Stomach smooth muscle (tissue), 2 donors: ENCODE data around the gene SLF1.
A peak's percentile ranks its signal among the peaks of the same experiment; 100 is the strongest.
"Not testable (repeated sequence)": the region's sequence is repeated elsewhere in the genome, so short reads cannot be mapped to it uniquely, and the experiment has no call there.

Experiments used
- H3K27ac ChIP-seq: one replicate; pipeline ENCODE4 v1.7.0; 2013; ENCODE audit warnings: mild to moderate bottlenecking, low read length, inconsistent platforms
- H3K27me3 ChIP-seq, 2 donors: one replicate each; pipeline ENCODE4 v1.7.0; 2013; ENCODE audit warnings: low read length in 2 of 2; ENCODE audit not compliant: insufficient read depth in 2 of 2, control insufficient read depth in 1 of 2
- H3K36me3 ChIP-seq, 2 donors: one replicate each; pipeline ENCODE4 v1.7.0; 2013; ENCODE audit warnings: low read length in 2 of 2; ENCODE audit not compliant: control insufficient read depth in 2 of 2, insufficient read depth in 2 of 2
- H3K4me1 ChIP-seq: one replicate; pipeline ENCODE4 v1.7.0; 2013; ENCODE audit warnings: low read length; ENCODE audit not compliant: control insufficient read depth, insufficient read depth
- H3K4me3 ChIP-seq, 2 donors: one replicate each; pipeline ENCODE4 v1.7.0; 2013; ENCODE audit warnings: low read length in 2 of 2
- H3K9ac ChIP-seq, 2 donors: one replicate each; pipeline ENCODE4 v1.7.0; 2013; ENCODE audit warnings: low read length in 2 of 2, mild to moderate bottlenecking in 1 of 2
- H3K9me3 ChIP-seq, 2 donors: one replicate each; pipeline ENCODE4 v1.7.0; 2013; ENCODE audit warnings: low read length in 2 of 2; ENCODE audit not compliant: control insufficient read depth in 2 of 2
- donor health status: healthy.
- donor health status: Pancreatic carcinoma.

The SLF1 gene

DNA sequence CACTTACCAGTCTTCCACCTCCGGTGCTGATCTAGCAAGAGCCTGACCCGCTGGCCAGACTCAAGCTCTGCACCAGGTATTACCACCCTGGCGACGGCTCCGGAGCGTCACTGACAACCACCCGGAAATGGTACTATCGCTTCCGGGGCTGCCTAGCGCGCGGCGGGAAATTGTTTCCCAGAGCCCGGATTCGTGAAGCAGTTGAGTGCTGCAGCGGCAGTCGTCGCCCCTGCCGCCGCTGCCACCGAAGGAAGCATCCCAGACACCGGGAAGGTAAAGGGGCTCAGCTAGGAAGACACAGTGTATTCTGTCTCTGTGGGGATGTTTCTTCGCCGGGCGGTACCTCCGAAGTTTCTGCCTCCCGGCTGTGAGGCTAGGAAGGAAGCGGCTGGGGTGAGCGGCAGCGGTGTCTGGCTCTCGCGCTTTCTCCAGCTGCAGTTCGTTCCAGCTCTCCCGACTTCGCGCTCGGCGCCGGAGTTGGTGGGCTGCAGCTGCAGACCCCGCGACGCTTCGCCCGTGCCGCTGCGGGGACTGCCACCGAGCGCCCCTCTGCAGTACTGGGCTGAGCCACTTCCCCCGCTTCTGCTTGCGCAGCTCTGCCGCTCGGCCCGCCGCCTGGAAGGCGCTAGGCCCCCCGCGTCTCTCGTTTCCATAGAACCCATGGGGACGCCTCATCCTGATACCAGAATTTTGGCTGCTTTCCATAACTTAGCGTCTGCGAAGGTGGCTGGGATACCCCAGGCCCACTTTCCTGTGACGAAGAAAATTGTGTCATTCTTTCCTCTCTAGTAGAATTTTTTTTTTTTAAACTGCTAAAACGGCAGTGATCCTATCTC, at the start of gene SLF1, which contains the start of gene KIAA0825:
SLF1 (plus strand) TSS at position 177 of the 836 bp plus-strand sequence. CDS start 10,142 bp downstream, outside the sequence.
KIAA0825 (minus strand) TSS at position 112 of the 836 bp plus-strand sequence. CDS start 81,478 bp downstream, outside the sequence.
- peak within 1 kb of the TSS; percentile 42 for H3K27ac ChIP-seq
- no peaks in the 10 kb centered on the region for H3K36me3 ChIP-seq
- H3K4me1 ChIP-seq: no peaks in the 10 kb centered on the region
- H3K9ac ChIP-seq: peak within 1 kb of the TSS; percentile 69 to 71
- peak within 1 kb of the TSS; percentile 86 to 88 for H3K4me3 ChIP-seq
- no peaks in the 10 kb centered on the region for H3K9me3 ChIP-seq
- no peaks in the 10 kb centered on the region for H3K27me3 ChIP-seq

DNA sequence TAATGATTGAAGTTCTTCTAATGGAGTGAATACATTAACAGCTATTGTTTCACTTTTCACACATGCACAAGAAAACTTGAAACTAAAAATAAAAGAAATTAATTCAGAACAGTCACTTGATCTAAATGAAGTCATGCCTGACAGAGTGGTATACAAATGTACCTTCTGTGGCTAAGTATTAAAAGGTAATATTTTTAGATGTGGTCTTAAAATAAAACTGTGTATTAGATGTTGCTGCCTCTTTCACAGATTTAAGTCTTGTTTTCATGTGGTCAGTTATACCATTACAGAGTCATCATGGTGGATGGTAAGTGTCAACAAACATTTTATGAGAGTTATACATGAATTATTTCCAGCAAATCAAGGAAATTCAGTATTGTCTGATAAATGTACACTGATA, 47.1 kb upstream of the SLF1 start:
- no peak overlapping the region for H3K4me3 ChIP-seq
- H3K9ac ChIP-seq: no peak overlapping the region
- H3K27me3 ChIP-seq: no peaks in the 10 kb centered on the region
- no peak overlapping the region for H3K27ac ChIP-seq
- no peaks in the 10 kb centered on the region for H3K4me1 ChIP-seq
- H3K9me3 ChIP-seq: no peaks in the 10 kb centered on the region
- H3K36me3 ChIP-seq: no peaks in the 10 kb centered on the region

DNA sequence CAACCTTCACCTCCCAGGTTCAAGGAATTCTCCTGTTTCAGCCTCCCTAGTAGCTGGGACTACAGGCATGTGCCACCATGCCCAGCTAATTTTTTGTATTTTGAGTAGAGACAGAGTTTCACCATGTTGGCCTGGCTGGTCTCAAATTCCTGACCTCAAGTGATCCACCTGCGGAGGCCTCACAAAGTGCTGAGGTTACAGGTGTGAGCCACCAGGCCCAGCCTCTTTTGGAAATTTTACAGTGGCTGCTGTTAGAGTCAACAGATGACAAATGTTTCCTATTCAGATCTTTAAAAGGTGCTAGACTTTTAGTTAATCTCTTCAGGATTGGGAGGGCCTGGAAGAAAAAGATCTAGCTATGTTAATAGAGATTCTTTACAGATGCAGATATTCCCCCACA, 45.1 kb upstream of the SLF1 start:
- not testable (repeated sequence) for H3K27me3 ChIP-seq, H3K4me1 ChIP-seq, H3K36me3 ChIP-seq, H3K9me3 ChIP-seq, H3K9ac ChIP-seq, H3K4me3 ChIP-seq, H3K27ac ChIP-seq

DNA sequence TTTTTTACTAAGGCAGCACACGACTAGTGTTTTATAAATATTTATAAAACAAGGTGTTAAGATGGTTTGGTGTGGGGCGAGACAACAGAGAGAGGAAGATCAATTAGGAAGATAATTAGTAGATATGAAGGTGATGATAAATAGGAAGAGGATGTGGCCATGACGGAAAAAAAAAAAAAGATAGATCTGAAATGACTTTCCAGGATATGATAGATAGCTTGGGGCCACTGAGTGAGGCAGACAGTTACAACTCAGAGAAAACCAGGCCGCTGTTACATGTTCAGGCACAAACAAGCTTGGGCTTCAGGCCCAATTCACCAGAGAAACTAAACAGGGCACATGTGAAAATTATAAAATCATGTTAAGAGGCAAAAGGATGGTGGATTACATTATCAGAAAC, 43.3 kb upstream of the SLF1 start:
- no peaks in the 10 kb centered on the region for H3K36me3 ChIP-seq
- H3K4me3 ChIP-seq: no peak overlapping the region
- H3K9ac ChIP-seq: no peak overlapping the region
- H3K27ac ChIP-seq: no peak overlapping the region
- H3K9me3 ChIP-seq: no peaks in the 10 kb centered on the region
- H3K4me1 ChIP-seq: no peaks in the 10 kb centered on the region
- no peaks in the 10 kb centered on the region for H3K27me3 ChIP-seq

- no peak overlapping the region for H3K4me3 ChIP-seq
- H3K9ac ChIP-seq: no peak overlapping the region
- no peaks in the 10 kb centered on the region for H3K36me3 ChIP-seq
- H3K27me3 ChIP-seq: no peaks in the 10 kb centered on the region
- H3K27ac ChIP-seq: no peak overlapping the region
- no peaks in the 10 kb centered on the region for H3K9me3 ChIP-seq
- H3K4me1 ChIP-seq: no peaks in the 10 kb centered on the region
These were observed 40.8 kb upstream of the SLF1 start for GRCh38 chr5:94577466-94578245.

- Histone ChIP-seq H3K4me1 (no peaks in the 10 kb centered on the region), H3K27me3 (no peaks in the 10 kb centered on the region), H3K9me3 (no peaks in the 10 kb centered on the region), H3K36me3 (no peaks in the 10 kb centered on the region), H3K9ac (no peak overlapping the region), H3K27ac (no peak overlapping the region), H3K4me3 (no peak overlapping the region)
These were observed 23.1 kb upstream of the SLF1 start for GRCh38 chr5:94595281-94595840.

DNA sequence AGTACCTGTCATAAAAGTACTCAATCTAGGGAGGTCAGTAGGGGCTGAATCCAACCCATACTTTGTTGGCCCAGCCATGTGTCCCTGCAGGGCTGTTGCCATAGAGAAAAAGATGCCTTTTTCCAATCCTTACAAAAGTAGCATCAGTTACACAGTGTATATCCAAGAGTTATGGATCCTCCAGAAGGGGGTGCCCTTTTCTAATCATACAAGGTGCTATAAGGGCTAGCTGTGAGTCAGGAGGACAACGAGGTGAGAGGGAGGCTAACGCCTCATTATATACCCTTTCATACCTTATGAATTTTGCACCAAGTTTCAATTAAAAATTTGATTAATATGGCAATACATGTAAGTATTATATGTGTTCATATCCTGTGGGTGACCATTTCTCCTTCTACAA, 4.9 kb upstream of the SLF1 start:
- no peaks in the 10 kb centered on the region for H3K4me1 ChIP-seq
- H3K36me3 ChIP-seq: no peaks in the 10 kb centered on the region
- H3K4me3 ChIP-seq: no peak overlapping the region
- no peaks in the 10 kb centered on the region for H3K27me3 ChIP-seq
- H3K9me3 ChIP-seq: no peaks in the 10 kb centered on the region
- H3K9ac ChIP-seq: no peak overlapping the region
- H3K27ac ChIP-seq: no peak overlapping the region

DNA sequence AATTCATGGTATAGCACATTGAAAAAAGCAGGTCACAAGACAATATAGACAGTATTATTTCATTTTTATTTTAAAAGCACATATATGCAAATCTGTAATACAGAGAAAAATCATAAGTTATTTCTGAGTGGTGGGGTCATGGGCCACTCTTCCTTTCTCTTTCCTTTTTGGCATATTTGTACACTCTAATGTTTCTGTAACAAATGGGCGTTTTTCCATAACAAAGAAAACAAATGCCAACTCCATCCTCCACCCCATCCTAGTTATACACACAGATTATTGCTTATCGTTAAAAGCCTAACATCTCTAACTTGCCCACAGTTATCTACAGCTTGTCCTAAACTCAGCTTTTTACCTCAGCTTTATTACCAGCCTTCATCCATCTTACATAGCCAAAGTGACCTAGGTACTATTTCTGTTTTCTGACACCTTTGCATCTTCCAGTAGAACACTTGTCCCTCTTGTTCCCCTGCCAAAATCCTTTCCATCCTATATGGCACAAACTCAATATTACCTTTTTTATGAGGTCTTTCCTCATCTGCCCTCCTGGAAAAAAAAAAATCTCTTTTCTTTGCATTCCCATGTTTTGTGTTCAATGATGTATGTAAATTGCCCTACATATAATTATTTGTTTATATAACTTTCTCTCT, 4.2 kb upstream of the SLF1 start:
- H3K9me3 ChIP-seq: no peaks in the 10 kb centered on the region

DNA sequence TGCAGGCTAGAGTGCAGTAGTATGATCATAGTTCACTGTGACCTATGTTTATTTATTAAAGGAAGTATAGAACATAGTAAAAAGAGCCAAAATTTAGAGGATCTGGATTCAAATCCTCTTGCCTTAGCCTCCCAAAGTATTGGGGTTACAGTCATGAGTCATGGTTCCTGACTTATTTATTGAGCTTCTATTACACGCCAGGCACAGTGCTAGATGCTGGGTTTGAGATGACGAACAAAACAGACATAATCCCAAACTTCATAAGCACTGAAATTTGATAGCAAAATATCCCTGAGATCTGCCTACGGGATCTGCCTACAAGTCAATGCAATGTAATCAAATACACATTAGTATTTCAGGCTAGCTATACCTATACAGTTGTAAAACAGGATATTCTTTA, 2.6 kb upstream of the SLF1 start:
- Histone ChIP-seq H3K9ac (no peak overlapping the region), H3K27ac (no peak overlapping the region), H3K27me3 (no peaks in the 10 kb centered on the region), H3K4me3 (no peak overlapping the region), H3K9me3 (no peaks in the 10 kb centered on the region), H3K4me1 (no peaks in the 10 kb centered on the region), H3K36me3 (no peaks in the 10 kb centered on the region)

More for the DNA sequence above, 4.2 kb upstream of the SLF1 start:
- Histone ChIP-seq H3K9ac (no peak overlapping the region), H3K36me3 (no peaks in the 10 kb centered on the region), H3K4me3 (no peak overlapping the region), H3K27me3 (no peaks in the 10 kb centered on the region), H3K27ac (no peak overlapping the region), H3K4me1 (no peaks in the 10 kb centered on the region)

DNA sequence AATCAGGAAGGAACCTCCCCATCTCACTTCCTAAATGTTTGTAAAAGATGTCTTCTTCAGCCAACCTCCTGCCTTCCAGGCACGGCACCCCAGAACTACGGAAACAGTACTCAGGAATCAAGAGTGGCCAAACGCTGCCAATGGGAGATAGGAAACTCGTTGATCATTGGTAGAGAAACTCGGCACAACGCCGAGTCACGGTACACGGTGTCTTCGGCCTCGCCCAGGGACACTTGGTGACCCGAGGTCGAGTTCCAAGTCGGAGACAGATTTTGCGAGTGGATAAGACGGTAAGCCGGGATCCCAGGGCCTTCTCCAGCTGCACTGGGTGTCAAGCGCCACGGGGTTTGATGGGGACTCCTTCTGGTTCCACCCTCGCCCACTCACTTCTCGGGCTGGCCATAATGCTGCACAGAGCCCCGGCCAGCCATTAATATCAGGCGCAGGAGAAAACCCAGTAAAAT, 408 bp upstream of the SLF1 start:
- no peaks in the 10 kb centered on the region for H3K4me1 ChIP-seq
- no peaks in the 10 kb centered on the region for H3K27me3 ChIP-seq
- peak overlapping the region; percentile 42 for H3K27ac ChIP-seq
- no peaks in the 10 kb centered on the region for H3K9me3 ChIP-seq
- H3K36me3 ChIP-seq: no peaks in the 10 kb centered on the region
- peak overlapping the region; percentile 69 to 71 for H3K9ac ChIP-seq
- H3K4me3 ChIP-seq: peak overlapping the region; percentile 86 to 88
